GM12878 (cell line): ENCODE results near the gene ICA1L. TPM values are rescaled to one million over a fixed set of nuclear protein-coding genes. Genes with fewer than 3 reads are reported as not detected.

Experiments used
- CBX5 ChIP-seq: sonication (generic); IDR thresholded peaks from 2 replicates; pipeline ENCODE4 v1.6.1; 2016; ENCODE audit warnings: low read depth, moderate library complexity, mild to moderate bottlenecking, inconsistent platforms
- EP300 ChIP-seq, 2 experiments: fragments of 150-350 bp in 1 of 2; IDR thresholded peaks; 2 replicates each; pipeline ENCODE4 v1.6.1; 2011 to 2012; ENCODE audit warnings: low read depth in 2 of 2, low read length in 2 of 2, borderline replicate concordance in 1 of 2, improper control_type of control experiment in 1 of 2, inconsistent platforms in 1 of 2; ENCODE audit not compliant: control insufficient read depth in 1 of 2
- FOXK2 ChIP-seq: fragments of 450-650 bp; IDR thresholded peaks from 2 replicates; pipeline ENCODE4 v1.6.1; 2017; ENCODE audit warnings: mild to moderate bottlenecking, moderate library complexity
- GATAD2B ChIP-seq: fragments of 450-650 bp; conservative IDR thresholded peaks from 2 replicates; pipeline ENCODE4 v1.6.1; 2017; ENCODE audit warnings: low read depth, mild to moderate bottlenecking, moderate library complexity
- LARP7 ChIP-seq: fragments of 450-650 bp; IDR thresholded peaks from 2 replicates; pipeline ENCODE4 v1.6.1; 2017; ENCODE audit warnings: mild to moderate bottlenecking
- MEF2A ChIP-seq: IDR thresholded peaks from 2 replicates; pipeline ENCODE4 v1.6.1; 2011; ENCODE audit warnings: low read depth, mild to moderate bottlenecking, low read length, moderate library complexity; ENCODE audit not compliant: insufficient read depth
- MEF2B ChIP-seq: fragments of 450-650 bp; IDR thresholded peaks from 2 replicates; pipeline ENCODE4 v1.6.1; 2018; ENCODE audit warnings: mild to moderate bottlenecking, moderate library complexity; ENCODE audit not compliant: partially characterized antibody, poor library complexity, severe bottlenecking
- MTA2 ChIP-seq: fragments of 450-650 bp; IDR thresholded peaks from 2 replicates; pipeline ENCODE4 v1.6.1; 2016; ENCODE audit warnings: low read depth, mild to moderate bottlenecking, moderate library complexity
- MTA3 ChIP-seq: IDR thresholded peaks from 2 replicates; pipeline ENCODE4 v1.6.1; 2012; ENCODE audit warnings: low read length, inconsistent platforms, borderline replicate concordance
- MXI1 ChIP-seq: fragments of 150-350 bp; IDR thresholded peaks from 2 replicates; pipeline ENCODE4 v1.6.1; 2011; ENCODE audit warnings: low read depth, mild to moderate bottlenecking, inconsistent platforms, low read length, improper control_type of control experiment
- RCOR1 ChIP-seq: conservative IDR thresholded peaks from 2 replicates; pipeline ENCODE4 v1.6.1; 2012; ENCODE audit warnings: low read depth, low read length, improper control_type of control experiment
- SMAD1 ChIP-seq: fragments of 450-650 bp; IDR thresholded peaks from 2 replicates; pipeline ENCODE4 v1.6.1; 2018; ENCODE audit warnings: mild to moderate bottlenecking, low read depth; ENCODE audit not compliant: partially characterized antibody
- STAT3 ChIP-seq: IDR thresholded peaks from 2 replicates; pipeline ENCODE4 v1.6.1; 2011; ENCODE audit warnings: low read depth, low read length, improper control_type of control experiment
- SUPT20H ChIP-seq: IDR thresholded peaks from 2 replicates; pipeline ENCODE4 v1.6.1; 2011; ENCODE audit warnings: low read depth, mild to moderate bottlenecking, low read length, moderate library complexity, borderline replicate concordance; ENCODE audit not compliant: control insufficient read depth
- TCF12 ChIP-seq: IDR thresholded peaks from 2 replicates; pipeline ENCODE4 v1.6.1; 2011; ENCODE audit warnings: low read depth, mild to moderate bottlenecking, low read length
- ZZZ3 ChIP-seq: IDR thresholded peaks from 2 replicates; pipeline ENCODE4 v1.6.1; 2011; ENCODE audit warnings: low read depth; ENCODE audit not compliant: control insufficient read depth, insufficient read length
- polyA plus RNA-seq, 11 experiments: library from polyadenylated mRNA; depleted of rRNA in 4 of 11; unstranded in 6 of 11; stranded (reverse) in 5 of 11; fragments of >200 nt; fragmentation: Nextera tagmentation in 4 of 11; fragmentation: Illumina TruSeq in 1 of 11; extraction: Ambion mirVana in 4 of 11; extraction: Trizol in 1 of 11; gene quantifications; 1 replicate in 1 of 11; 2 replicates in 10 of 11; pipeline versions ENCODE4 v1.2.1 to v1.2.3, GENCODE V29; 2011 to 2016; ENCODE audit warnings: inconsistent platforms in 2 of 11, missing spikeins in 2 of 11, low read depth in 1 of 11
- total RNA-seq, 4 experiments: library from RNA; depleted of rRNA in 3 of 4; stranded (reverse); fragments of >200 nt in 3 of 4; fragmentation: Illumina TruSeq in 1 of 4; extraction: Trizol in 1 of 4; gene quantifications; 2 replicates each; pipeline versions ENCODE4 v1.2.1 to v1.2.3, GENCODE V29; 2013 to 2021
- TF ChIP-seq, protein P1 (sequence below): fragments of 450-650 bp; IDR thresholded peaks from 2 replicates; pipeline ENCODE4 v1.6.1; 2017; ENCODE audit warnings: mild to moderate bottlenecking, low read depth, inconsistent platforms; ENCODE audit not compliant: poor library complexity, severe bottlenecking
- TF ChIP-seq, protein P2 (sequence below): fragments of 450-650 bp; IDR thresholded peaks from 2 replicates; pipeline ENCODE4 v1.6.1; 2016; ENCODE audit warnings: mild to moderate bottlenecking
- TF ChIP-seq, protein P3 (sequence below), 3 experiments: IDR thresholded peaks in 2 of 3; conservative IDR thresholded peaks in 1 of 3; 2 replicates each; pipeline ENCODE4 v1.5.1; 2011; ENCODE audit warnings: low read depth in 3 of 3, low read length in 3 of 3, mild to moderate bottlenecking in 3 of 3, control low read depth in 2 of 3, moderate library complexity in 2 of 3, inconsistent platforms in 1 of 3, mixed read lengths in 1 of 3; ENCODE audit not compliant: control insufficient read depth in 2 of 3, insufficient read depth in 1 of 3; ENCODE audit errors: extremely low read depth in 1 of 3
- TF ChIP-seq, protein P4 (sequence below): IDR thresholded peaks from 2 replicates; pipeline ENCODE4 v1.6.1; 2012; ENCODE audit warnings: low read depth, low read length, improper control_type of control experiment
- TF ChIP-seq, protein P5 (sequence below): IDR thresholded peaks from 2 replicates; pipeline ENCODE4 v1.6.1; 2011; ENCODE audit warnings: borderline replicate concordance, low read depth, mild to moderate bottlenecking, moderate library complexity, low read length; ENCODE audit not compliant: insufficient read depth, poor library complexity, severe bottlenecking

The ICA1L gene
- total and polyA plus RNA-seq, 10 of the 15 experiments (the other 5 are each of a cell fraction or from before 2014, with no cell fraction given), result 0.85 to 7.4 (median 3.6) TPM

DNA sequence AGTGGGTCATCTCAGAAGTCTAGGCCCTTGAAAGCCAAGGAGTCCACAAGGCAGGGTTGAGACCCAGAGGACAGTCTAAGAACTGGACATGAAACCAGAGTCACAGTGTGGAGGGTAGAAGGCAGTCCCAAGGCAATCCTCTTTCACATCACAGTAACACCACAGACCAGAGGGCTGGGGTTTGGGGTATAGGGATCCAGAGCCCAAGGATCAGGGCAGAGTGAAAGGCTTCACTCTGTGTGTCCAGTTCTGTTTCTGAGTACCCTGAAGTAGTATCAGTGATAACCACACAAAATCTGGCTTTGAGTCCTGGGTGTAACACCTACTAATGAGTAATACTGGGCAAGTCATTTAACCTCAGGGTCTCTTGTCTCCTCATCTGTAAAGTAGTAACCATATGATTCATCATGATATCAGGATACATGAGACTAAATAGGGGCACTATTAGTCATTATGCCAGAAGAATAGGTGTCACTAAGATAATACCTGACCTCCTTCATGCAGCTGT, 91.0 kb downstream of the ICA1L start (continued):
- TF ChIP-seq EP300 (IDR thresholded peaks at IDR 0.05; ENCODE audit: borderline replicate concordance in 1 of 2, control insufficient read depth in 1 of 2, low read depth in 2 of 2, low read length in 2 of 2) (peak; percentile 43 to 60; a peak in 2 of 4 replicates), LARP7 (no peak), SUPT20H (no peak), ZZZ3 (no peak), SMAD1 (no peak), MTA3 (peak; percentile 90; the same call in 1 of the 2 replicates), CBX5 (no peak), GATAD2B (no peak), MEF2A (peak; percentile 71; the same call in 1 of the 2 replicates), MEF2B (peak; percentile 74), TCF12 (no peak; the same call in 1 of the 2 replicates), STAT3 (no peak), MTA2 (peak; percentile 66), RCOR1 (no peak), MXI1 (no peak), FOXK2 (no peak)
- TF ChIP-seq, protein P1, sequence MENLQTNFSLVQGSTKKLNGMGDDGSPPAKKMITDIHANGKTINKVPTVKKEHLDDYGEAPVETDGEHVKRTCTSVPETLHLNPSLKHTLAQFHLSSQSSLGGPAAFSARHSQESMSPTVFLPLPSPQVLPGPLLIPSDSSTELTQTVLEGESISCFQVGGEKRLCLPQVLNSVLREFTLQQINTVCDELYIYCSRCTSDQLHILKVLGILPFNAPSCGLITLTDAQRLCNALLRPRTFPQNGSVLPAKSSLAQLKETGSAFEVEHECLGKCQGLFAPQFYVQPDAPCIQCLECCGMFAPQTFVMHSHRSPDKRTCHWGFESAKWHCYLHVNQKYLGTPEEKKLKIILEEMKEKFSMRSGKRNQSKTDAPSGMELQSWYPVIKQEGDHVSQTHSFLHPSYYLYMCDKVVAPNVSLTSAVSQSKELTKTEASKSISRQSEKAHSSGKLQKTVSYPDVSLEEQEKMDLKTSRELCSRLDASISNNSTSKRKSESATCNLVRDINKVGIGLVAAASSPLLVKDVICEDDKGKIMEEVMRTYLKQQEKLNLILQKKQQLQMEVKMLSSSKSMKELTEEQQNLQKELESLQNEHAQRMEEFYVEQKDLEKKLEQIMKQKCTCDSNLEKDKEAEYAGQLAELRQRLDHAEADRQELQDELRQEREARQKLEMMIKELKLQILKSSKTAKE, result no peak
- TF ChIP-seq, protein P2, sequence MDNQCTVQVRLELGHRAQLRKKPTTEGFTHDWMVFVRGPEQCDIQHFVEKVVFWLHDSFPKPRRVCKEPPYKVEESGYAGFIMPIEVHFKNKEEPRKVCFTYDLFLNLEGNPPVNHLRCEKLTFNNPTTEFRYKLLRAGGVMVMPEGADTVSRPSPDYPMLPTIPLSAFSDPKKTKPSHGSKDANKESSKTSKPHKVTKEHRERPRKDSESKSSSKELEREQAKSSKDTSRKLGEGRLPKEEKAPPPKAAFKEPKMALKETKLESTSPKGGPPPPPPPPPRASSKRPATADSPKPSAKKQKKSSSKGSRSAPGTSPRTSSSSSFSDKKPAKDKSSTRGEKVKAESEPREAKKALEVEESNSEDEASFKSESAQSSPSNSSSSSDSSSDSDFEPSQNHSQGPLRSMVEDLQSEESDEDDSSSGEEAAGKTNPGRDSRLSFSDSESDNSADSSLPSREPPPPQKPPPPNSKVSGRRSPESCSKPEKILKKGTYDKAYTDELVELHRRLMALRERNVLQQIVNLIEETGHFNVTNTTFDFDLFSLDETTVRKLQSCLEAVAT, result no peak
- TF ChIP-seq, protein P3, sequence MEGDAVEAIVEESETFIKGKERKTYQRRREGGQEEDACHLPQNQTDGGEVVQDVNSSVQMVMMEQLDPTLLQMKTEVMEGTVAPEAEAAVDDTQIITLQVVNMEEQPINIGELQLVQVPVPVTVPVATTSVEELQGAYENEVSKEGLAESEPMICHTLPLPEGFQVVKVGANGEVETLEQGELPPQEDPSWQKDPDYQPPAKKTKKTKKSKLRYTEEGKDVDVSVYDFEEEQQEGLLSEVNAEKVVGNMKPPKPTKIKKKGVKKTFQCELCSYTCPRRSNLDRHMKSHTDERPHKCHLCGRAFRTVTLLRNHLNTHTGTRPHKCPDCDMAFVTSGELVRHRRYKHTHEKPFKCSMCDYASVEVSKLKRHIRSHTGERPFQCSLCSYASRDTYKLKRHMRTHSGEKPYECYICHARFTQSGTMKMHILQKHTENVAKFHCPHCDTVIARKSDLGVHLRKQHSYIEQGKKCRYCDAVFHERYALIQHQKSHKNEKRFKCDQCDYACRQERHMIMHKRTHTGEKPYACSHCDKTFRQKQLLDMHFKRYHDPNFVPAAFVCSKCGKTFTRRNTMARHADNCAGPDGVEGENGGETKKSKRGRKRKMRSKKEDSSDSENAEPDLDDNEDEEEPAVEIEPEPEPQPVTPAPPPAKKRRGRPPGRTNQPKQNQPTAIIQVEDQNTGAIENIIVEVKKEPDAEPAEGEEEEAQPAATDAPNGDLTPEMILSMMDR (IDR thresholded peaks at IDR 0.05 in 2 of 3, conservative IDR thresholded peaks at IDR 0.05 in 1 of 3; ENCODE audit: control insufficient read depth in 2 of 3, extremely low read depth in 1 of 3, insufficient read depth in 1 of 3, low read depth in 3 of 3, low read length in 3 of 3), result no peak
- TF ChIP-seq, protein P4, sequence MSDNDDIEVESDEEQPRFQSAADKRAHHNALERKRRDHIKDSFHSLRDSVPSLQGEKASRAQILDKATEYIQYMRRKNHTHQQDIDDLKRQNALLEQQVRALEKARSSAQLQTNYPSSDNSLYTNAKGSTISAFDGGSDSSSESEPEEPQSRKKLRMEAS, result no peak
- TF ChIP-seq, protein P5, sequence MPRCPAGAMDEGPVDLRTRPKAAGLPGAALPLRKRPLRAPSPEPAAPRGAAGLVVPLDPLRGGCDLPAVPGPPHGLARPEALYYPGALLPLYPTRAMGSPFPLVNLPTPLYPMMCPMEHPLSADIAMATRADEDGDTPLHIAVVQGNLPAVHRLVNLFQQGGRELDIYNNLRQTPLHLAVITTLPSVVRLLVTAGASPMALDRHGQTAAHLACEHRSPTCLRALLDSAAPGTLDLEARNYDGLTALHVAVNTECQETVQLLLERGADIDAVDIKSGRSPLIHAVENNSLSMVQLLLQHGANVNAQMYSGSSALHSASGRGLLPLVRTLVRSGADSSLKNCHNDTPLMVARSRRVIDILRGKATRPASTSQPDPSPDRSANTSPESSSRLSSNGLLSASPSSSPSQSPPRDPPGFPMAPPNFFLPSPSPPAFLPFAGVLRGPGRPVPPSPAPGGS, result peak; percentile 69
